ENCODE data around the gene WFDC5.
"Not testable (repeated sequence)": the region's sequence is repeated elsewhere in the genome, so short reads cannot be mapped to it uniquely, and the experiment has no call there.

The WFDC5 gene, protein sequence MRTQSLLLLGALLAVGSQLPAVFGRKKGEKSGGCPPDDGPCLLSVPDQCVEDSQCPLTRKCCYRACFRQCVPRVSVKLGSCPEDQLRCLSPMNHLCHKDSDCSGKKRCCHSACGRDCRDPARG

GRCh38 chr20:45114465-45115385 is at the start of gene WFDC5:
WFDC5 (minus strand) TSS chr20:45115174; CDS start chr20:45115083, 91 bp downstream.
- DNase-seq: no peak

DNA sequence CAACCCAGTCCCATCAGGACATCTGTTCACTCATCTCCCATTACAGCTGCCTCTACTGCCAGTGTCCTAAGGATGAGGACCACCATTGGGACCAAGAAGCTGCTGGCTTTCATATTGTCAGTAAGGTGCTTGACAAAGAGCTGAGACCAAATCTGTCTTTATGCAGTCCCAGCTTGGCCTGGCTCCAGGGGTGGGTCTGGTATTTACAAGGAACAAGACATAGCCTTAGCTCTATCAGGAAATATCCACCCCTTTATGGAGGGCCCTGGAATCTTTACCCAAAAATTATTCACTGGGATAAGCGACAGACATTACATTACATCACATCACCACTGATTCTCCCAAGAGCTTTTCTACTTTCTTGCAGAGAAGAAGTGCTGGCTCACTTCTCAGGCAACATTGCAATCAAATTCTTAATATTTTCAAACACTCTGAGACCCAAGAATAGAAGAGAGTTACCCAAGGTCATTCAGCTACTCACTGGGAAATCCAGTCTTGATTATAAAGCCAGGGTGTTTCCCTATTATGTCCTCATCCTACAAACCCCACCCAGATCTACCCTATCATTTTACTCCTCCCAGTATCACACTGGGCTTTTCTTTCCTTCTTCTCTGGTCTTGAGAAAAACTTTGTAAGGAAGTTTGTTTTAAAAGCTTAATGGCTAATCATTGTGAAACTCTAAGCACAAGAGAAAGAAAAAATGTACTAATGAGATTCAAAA is 48.3 kb upstream of the WFDC5 start:
- no peak for DNase-seq

- no peak for DNase-seq
Measured at GRCh38 chr20:45157962-45158361, 43.0 kb upstream of the WFDC5 start.

DNA sequence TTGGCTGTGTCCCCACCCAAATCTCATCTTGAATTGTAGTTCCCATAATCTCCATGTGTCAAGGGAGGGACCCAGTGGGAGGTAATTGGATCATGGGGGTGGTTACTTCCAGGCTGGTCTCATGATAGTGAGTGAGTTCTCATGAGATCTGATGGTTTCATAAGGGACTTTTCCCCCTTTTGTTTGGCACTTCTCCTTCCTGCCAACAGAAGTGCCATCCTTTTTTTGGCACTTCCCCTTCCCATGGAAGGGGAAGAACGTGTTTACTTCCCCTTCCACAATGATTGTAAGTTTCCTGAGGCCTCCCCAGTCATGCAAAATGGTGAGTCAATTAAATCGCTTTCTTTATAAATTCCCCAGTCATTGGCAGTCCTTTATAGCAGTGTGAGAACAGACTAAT is 41.7 kb upstream of the WFDC5 start:
- no peak for DNase-seq

- DNase-seq: not testable (repeated sequence)
Measured at GRCh38 chr20:45154794-45155193, 39.8 kb upstream of the WFDC5 start.

DNA sequence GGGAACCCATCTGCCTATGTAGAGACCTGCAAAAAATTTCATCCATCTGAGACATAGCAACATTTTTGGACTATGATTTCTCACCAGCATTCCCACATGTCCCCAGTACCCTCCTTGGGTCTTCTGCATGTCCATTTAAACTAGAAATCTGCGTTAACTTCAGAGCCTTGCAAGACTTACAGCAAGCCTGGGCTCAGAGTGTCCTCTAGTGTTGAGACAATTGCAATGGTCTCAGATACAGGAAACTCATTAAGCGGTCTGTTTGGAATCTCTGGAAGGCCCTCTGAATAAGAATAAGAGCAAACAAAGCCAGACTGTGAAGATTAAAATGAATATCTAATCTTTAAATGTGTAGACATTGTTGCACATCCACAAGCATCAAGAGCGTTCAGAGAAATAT is 39.2 kb upstream of the WFDC5 start:
- no peak for DNase-seq

DNA sequence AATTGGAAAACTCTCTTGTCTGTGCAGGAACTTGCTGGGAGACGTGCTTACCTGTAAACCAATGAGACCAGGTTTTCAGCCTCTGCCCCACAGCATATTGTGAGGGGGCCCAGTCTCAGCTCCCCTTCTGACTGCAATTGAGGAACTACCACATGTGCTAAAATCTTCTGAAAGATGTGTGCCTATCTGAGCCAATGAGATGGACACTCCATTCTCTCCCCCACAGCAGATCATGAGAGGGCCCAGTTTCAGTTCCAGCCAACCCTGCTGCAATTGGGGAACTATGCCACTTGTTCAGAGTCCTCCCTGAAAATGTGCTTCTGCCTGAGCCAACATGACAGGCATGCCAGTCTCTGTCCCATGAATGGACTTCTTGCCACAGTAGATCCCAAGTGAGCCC is 38.8 kb upstream of the WFDC5 start:
- peak; percentile 31 for DNase-seq

GRCh38 chr20:45153147-45153546 is 38.2 kb upstream of the WFDC5 start:
- no peak for DNase-seq

DNA sequence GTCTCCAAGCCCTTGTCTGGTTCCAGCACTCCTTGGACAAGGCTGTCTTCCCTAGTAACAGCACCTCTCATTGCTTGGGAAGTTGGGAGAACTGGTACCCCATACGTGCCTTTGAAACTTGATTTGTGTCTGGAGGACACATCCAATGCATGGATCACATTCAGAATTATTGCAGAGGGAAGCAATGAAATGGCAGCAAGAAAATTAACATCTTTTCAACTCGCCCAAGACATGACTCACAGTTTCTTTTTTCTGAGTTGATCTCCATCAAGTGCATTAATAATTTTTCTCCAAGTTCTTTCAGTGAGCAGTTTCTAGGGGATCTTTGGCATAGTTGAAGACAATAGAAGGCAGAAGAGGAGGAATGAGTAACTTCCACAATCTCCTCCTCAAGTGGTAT is 37.4 kb upstream of the WFDC5 start:
- no peak for DNase-seq

GRCh38 chr20:45149062-45149461 is 34.1 kb upstream of the WFDC5 start:
- no peak for DNase-seq

DNA sequence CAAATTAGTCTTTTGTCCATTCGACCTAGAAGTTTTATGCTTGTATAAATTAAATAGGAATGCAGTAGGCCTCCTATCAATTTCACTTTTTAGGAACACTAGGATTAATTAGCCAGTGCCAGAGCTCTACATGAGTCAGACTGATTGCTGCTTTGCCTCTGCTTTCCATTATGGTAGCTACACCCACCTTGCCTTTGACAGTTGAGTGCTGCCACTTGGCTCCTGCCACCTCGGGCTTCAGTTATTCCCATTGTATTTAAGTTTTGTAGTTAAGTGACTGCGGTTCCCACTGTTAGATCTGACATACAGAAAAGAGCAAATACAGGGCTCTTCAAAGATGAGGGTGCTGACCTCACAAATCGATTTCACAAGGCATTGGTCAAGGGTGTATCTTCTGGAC is 25.9 kb upstream of the WFDC5 start:
- no peak for DNase-seq

GRCh38 chr20:45139733-45140375 is 24.9 kb upstream of the WFDC5 start:
- not testable (repeated sequence) for DNase-seq

DNA sequence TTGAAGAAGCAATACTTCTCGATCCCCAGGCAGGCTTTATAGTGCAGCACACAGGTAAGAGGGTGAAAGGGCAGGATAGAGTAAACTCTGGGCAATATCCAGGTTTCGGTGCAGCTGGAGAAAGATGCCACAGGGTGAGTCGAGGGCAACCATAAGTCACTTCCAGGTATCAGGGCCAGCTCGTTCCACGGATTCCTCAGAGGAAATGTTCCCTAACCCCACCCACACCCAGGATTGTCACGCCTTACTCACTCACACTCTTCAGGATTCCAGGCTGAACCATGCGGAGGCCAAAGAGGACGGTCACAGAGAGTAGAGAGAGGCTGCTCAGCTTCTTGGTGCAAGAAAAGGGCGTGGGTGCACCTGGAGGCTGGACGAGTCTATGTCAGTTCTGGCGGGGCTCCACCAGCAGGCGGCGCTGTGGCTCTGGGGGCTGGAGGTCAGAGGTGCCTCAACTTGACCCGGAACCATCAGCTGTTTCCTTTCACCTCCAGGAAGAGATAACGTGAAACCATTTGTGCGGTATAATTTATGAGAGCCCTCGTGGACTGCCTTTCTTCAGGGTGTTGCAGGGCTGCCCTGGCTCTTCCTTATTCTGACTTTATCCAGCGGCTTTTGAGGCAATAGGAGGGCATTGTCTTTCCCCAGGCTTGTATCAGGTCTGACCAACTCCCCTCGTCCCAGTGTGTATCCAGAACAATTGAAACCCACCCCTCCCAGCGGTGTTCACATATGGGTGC is 23.8 kb upstream of the WFDC5 start:
- peak; percentile 83 for DNase-seq

DNA sequence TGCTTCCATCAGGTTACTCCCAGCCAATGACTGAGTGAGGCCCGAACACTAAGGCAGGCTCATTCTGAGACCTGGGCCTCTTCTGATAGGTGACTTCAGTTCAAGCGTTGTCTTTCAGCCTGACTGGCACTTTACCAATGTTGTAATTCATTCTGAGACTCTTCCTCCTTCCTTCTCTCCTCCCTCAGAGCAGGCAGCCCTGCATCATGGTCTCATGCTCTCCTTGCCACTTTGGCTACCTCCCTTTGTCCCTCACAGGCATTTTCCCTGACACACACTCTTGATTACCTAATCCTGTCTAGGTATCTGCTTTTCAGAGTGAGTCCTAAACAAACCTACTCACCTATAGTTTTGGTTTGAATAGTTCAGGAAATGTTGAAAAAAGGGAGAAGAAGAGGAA is 21.9 kb upstream of the WFDC5 start:
- DNase-seq: no peak

GRCh38 chr20:45128099-45128498 is 13.1 kb upstream of the WFDC5 start:
- no peak for DNase-seq

DNA sequence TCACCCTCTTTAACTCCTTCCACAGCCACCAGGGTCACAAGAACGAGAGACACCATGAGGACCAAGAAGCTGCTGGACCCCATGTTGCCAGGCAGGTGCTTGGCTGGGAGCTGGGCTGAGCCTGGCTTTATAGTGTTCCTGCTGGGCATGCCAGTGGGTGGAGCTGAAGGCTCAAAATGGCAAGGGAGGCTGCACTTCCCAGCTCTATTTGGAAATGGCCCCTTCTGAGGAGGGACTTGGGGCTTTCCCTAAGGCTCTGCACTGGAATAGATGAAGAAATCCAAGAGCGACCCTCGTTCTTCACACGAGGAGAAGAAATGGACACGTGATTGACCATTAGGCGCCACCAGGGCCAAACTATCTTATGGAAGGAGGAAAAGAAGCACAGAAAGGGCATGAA is 9.4 kb upstream of the WFDC5 start, which contains the start of gene WFDC12:
Gene WFDC12 (minus strand): TSS at position 101 of the 400 bp plus-strand sequence. CDS start 18 bp downstream, at position 83.
- no peak for DNase-seq

DNA sequence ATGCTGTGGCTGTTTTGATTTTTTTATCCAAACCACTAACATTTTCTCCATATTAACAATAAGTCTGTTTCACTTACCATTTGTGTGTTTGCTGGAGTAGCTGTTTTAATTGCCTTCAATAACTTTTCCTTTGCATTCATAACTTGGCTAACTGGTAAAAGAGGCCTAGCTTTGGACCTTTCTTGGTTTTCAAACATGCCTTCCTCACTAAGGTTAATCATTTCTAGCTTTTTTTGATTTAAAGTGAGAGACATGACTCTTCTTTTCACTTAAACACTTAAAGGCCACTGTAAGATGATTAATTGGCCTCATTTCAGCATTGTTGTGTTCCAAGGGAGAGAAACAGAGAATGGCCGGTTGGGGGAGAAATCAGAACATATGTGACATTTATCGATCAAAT is 6.4 kb upstream of the WFDC5 start:
- no peak for DNase-seq

GRCh38 chr20:45119556-45120266 is 4.7 kb upstream of the WFDC5 start:
- DNase-seq: no peak

GRCh38 chr20:45118028-45118427 is 3.1 kb upstream of the WFDC5 start:
- no peak for DNase-seq

- DNase-seq: no peak
Measured at GRCh38 chr20:45117581-45117980, 2.6 kb upstream of the WFDC5 start.

- no peak for DNase-seq
Measured at GRCh38 chr20:45115829-45116228, 855 bp upstream of the WFDC5 start.

GRCh38 chr20:45115386-45115774 is 406 bp upstream of the WFDC5 start:
- no peak for DNase-seq
